ENCODE measurements around the gene SOX13.

GRCh38 chr1:204094856-204095634, 22.1 kb downstream of the SOX13 start:
- no peak for TF ChIP-seq CTCF (conservative IDR thresholded peaks at IDR 0.05)
- TF ChIP-seq ZFX (IDR thresholded peaks at IDR 0.05): no peak
